NCI-H460 (cell line): Measurements from ENCODE around the gene SPINK1. TPM values are rescaled to one million over a fixed set of nuclear protein-coding genes. Genes with fewer than 3 reads are reported as not detected.
A peak's percentile ranks its signal among the peaks of the same experiment; 100 is the strongest.
"Not testable (repeated sequence)": the region's sequence is repeated elsewhere in the genome, so short reads cannot be mapped to it uniquely, and the experiment has no call there.

Experiments
- DNase-seq: peaks from one replicate; pipeline ENCODE4 v3.0.0-alpha.2; 2016; ENCODE audit warnings: low read depth; ENCODE audit errors: extremely low read depth
- total RNA-seq: library from RNA; depleted of rRNA; stranded (reverse); fragments of >200 nt; shearing (Covaris generic); gene quantifications from 2 replicates; pipeline ENCODE4 v1.2.3, GENCODE V29; 2014

SPINK1 gene
- total RNA-seq, 1 experiment from 2014 or later, result not detected

- no peak for DNase-seq
Measured at GRCh38 chr5:147809830-147810666, 21.4 kb downstream of the SPINK1 start.

GRCh38 chr5:147805030-147805454, 26.4 kb downstream of the SPINK1 start:
- no peak for DNase-seq

- DNase-seq, result no peak
Measured at GRCh38 chr5:147804334-147804733, 27.1 kb downstream of the SPINK1 start.

- DNase-seq, result no peak
Measured at GRCh38 chr5:147803926-147804325, 27.5 kb downstream of the SPINK1 start.

GRCh38 chr5:147803161-147803560, 28.3 kb downstream of the SPINK1 start:
- DNase-seq, result not testable (repeated sequence)

- no peak for DNase-seq
Measured at GRCh38 chr5:147801461-147801860, 30.0 kb downstream of the SPINK1 start.

- DNase-seq, result no peak
Measured at GRCh38 chr5:147800491-147800890, 31.0 kb downstream of the SPINK1 start.

- DNase-seq, result no peak
Measured at GRCh38 chr5:147796556-147797308, 34.7 kb downstream of the SPINK1 start.

- no peak for DNase-seq
Measured at GRCh38 chr5:147791181-147791580, 40.3 kb downstream of the SPINK1 start.

GRCh38 chr5:147789820-147790219, 41.7 kb downstream of the SPINK1 start:
- no peak for DNase-seq

- no peak for DNase-seq
Measured at GRCh38 chr5:147788023-147788422, 43.4 kb downstream of the SPINK1 start.

GRCh38 chr5:147786142-147786541, 45.3 kb downstream of the SPINK1 start:
- no peak for DNase-seq

- no peak for DNase-seq
Measured at GRCh38 chr5:147784146-147784987, 47.1 kb downstream of the SPINK1 start.

- peak; percentile 67 for DNase-seq
Measured at GRCh38 chr5:147782110-147783028, 49.1 kb downstream of the SPINK1 start, which contains the start of gene JAKMIP2. TSS of gene JAKMIP2 (minus strand) at chr5:147782728. CDS start at chr5:147671806, 110,922 bp downstream.

GRCh38 chr5:147780924-147781573, 50.4 kb downstream of the SPINK1 start:
- DNase-seq, result no peak

- DNase-seq, result no peak
Measured at GRCh38 chr5:147779694-147780093, 51.8 kb downstream of the SPINK1 start.

- DNase-seq, result no peak
Measured at GRCh38 chr5:147776989-147777388, 54.5 kb downstream of the SPINK1 start.
